Hematopoietic multipotent progenitor cell treated with erythropoietin and hydrocortisone succinate and interleukin-3 and kit ligand, for 8 days (in vitro differentiated cells): Measurements from ENCODE around the gene DNAJB1.
A peak's percentile ranks its signal among the peaks of the same experiment; 100 is the strongest.
"Not testable (repeated sequence)": the region's sequence is repeated elsewhere in the genome, so short reads cannot be mapped to it uniquely, and the experiment has no call there.

Experiments
- DNase-seq: peaks from one replicate; pipeline ENCODE4 v3.0.0-alpha.2; 2015

The DNAJB1 gene

GRCh38 chr19:14517840-14518505 is at the start of gene DNAJB1:
TSS of gene DNAJB1 (minus strand) at chr19:14518397. CDS start at chr19:14518349, 48 bp downstream.
- DNase-seq = peak; percentile 79

DNA sequence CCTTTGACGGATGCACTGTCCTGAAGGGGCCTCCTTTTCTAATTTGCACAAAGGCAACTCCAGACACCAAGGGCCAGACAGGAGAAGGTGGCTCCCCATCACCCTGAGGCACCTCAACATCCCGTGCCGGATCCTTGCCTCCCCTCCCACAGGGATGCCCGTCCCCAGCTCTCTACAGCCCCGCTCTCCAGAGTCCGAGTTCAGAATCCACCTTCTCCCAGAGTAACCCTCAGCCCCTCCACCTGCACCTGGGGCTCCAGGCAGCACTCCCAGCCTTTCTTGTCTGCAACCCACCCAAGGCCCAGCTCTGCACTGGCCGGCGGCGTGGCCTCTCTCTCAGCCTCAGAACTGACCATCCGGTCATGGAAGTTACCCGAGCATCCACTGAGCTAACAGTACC is 48.9 kb upstream of the DNAJB1 start:
- no peak for DNase-seq

DNA sequence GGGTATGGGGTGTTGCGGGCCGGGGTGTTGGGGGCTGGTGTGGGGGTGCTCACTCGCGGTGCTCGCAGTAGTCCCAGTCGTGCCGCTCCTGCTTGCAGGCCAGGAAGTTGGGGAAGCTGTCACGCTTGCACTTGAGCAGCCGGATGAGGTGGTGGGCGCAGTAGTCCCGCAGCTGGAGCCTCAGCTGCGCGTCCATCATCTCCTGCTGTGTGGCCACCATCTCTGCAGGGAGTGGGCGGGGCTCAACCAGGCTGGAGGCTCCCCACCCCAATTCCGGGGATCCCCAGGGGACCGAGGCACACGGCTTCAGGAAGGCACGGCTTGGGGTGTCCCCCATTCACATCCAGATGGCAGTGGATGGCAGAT is 48.5 kb upstream of the DNAJB1 start:
- no peak for DNase-seq

GRCh38 chr19:14565765-14566711 is 47.8 kb upstream of the DNAJB1 start:
- no peak for DNase-seq

GRCh38 chr19:14565298-14565679 is 47.1 kb upstream of the DNAJB1 start:
- no peak for DNase-seq

DNA sequence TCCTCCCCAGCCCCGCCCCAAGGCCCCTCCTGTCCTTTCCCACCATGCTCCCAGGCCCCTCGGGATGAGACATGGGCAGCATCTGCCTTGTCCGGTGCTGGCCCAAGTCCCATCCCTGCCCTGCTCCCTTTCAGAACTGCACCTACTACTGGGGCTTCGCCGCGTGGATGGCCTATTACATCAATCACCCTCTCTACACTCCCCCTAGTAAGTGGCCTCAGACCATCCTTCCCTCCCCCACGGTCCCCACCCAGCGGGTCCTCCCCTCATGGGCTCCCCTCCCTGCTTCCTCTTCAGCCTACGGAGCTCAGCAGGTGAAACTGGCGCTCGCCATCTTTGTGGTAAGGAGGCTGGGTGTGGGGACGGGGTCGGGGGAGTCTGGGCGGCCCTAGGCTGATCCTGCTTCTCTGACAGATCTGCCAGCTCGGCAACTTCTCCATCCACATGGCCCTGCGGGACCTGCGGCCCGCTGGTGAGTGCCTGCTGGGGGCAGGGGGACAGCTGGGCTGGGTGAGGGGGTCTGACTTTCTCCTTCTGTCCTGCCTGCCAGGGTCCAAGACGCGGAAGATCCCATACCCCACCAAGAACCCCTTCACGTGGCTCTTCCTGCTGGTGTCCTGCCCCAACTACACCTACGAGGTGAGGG is 46.6 kb upstream of the DNAJB1 start:
- not testable (repeated sequence) for DNase-seq

GRCh38 chr19:14563989-14564651 is 45.9 kb upstream of the DNAJB1 start:
- DNase-seq = peak; percentile 59

GRCh38 chr19:14563590-14563926 is 45.4 kb upstream of the DNAJB1 start:
- DNase-seq = no peak

DNA sequence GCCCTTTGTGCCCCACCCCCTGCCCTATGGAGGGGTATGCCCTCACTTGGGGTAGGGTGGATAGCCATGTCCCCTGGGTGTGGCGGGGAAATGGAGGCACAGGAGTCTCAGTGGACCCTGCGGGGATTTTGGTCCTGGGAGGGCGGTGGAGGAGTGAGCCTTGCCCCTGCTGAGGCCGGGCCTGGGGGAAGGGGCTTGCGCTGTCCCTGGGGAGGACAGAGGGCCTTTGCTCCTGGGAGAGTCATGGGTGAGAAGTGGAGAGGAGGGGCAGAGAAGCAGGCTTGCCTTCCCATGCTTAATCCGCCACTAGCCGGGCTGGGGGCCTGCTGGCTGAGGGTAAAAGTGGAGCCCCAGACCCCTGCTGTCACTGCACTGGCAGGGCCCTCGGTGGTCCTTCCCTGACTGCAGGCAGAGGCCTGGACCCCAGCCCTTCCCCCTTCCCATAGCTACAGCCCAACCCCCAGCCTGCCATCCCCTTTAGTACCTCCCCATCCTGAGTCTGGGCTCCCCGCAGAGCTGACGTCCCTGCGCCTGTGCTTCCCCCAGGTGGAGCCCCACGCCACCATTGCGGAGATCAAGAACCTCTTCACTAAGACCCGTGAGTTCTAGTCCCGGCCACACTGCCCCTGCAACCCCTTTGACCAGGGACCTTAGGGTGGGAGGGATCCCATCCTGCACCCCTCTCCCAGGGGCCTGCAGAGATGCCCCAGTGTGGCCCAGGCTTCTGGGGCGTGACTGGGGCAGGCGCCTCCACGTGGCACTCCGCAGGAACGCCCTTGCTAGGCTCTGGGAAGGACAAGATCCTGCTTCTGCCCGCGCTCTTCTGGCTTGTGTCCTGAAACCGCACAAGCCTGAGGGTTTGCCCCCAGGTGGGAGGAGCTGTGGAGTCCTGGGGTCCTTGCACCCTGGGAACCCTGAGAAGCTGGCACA is 44.7 kb upstream of the DNAJB1 start:
- no peak for DNase-seq

DNA sequence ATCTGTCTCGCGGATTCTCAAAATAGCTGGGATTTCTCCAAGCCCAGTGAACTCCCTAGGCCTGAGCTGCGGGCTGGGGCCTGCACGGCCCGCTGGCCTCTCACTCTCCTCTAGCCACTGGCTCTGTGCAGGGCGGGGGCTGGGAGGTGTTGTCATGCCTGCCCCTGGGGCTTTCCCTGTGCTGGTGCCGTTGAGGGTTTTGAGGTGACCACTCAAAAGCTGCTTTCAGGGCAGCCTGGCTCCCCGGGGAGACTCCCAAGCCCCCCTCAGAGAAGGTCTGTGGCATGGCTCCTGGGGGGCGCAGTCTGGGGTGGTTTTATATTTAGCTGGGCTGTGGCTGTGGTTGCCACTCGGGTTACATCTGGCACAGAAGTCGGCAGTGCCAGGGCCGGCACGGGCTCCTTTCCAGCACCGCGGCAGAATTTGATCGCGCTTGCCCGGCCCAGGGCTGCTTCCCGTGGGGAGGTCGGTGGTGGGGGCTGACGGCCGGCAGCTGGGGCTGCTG is 43.7 kb upstream of the DNAJB1 start:
- no peak for DNase-seq

- DNase-seq = no peak
Measured at GRCh38 chr19:14561249-14561648, 43.1 kb upstream of the DNAJB1 start.

GRCh38 chr19:14560776-14561108 is 42.5 kb upstream of the DNAJB1 start:
- no peak for DNase-seq

DNA sequence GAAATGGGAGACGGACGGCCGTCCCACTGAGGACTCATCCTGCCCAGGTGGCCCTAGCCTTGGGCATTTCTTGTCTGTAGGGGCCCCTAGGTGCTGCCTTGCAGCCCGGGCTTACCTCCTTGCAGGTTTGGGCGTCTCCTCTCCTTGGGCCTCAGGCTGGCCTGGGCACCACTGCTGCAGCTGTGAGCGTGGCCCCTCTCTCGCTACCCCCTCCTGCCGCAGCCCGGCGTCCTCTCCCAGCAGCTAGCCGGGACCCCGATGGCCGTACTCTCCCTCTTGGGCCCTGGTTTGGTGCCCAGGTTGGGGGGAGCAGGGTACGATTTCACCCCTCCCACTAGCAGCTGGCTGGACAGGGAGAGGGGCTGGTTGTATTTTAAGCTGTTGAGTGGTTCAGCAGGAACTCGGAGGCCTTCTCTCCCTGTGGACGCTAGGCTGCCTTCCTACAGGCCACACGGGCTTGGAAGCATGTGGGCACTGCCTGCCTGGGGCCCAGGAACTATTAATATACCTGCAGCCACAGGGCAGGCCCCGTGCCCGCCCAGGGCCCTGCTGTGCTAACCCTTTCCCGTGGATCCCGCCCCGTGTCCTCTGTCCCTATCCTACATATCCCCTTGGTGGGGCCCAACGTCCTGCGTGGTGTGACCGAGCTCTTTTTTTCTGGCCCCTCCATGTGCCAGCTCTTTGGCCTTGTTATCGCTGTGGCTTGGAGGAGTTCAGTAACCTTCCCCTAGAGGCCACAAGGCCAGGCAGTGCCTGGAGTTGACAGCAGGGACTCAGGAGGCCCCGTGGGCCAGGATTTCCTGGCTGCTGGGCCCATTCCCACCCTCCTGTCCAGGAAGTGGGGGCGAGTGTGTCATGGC is 41.9 kb upstream of the DNAJB1 start:
- DNase-seq = peak; percentile 41

DNA sequence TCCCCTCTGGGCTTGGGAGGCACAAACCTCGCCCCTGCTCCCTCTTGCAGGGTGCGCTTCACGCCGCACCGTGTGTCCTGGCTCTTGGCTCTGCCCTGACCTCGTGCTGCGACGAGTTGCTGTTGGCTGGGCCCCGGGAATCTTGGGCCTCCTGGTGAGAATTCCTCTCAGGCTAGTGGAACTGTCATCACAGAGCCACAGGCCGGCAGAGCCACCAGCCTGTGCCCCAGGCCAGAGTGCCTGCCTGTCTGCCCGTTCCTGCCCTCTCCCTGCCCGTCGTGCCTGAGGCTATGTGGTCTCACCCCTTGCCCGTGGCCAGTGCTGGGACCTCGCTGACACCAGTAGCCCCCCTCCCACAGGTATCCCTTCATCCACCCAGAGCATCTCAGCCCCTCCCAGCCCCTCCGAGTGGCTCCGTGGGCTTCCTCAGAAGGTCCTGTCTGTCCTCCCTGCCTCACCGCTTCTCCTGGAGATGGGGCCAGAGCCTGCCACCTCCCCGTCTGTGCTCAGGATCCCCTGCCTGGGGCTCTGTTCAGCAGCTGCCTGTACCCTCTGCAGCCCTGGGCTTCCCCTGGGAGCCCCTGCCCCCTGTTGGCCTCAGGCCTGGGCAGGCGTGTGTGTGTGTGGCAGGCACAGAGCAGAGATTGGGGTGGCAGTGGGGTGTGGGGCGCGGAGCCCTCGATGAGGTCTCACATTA is 40.3 kb upstream of the DNAJB1 start:
- no peak for DNase-seq

GRCh38 chr19:14556662-14557188 is 38.5 kb upstream of the DNAJB1 start:
- peak; percentile 76 for DNase-seq

- DNase-seq = no peak
Measured at GRCh38 chr19:14555918-14556661, 37.9 kb upstream of the DNAJB1 start.

- DNase-seq = no peak
Measured at GRCh38 chr19:14554382-14554812, 36.2 kb upstream of the DNAJB1 start.

GRCh38 chr19:14553939-14554243 is 35.7 kb upstream of the DNAJB1 start:
- no peak for DNase-seq
